GM18502 (cell line): Measurements from ENCODE around the gene IQCN.

ENCODE experiments used
- ATAC-seq: cut with Tn5 transposase; IDR thresholded peaks from one replicate; pipeline ENCODE4 v1.9.1; 2021; ENCODE audit warnings: mild to moderate bottlenecking; ENCODE audit not compliant: unreplicated experiment, poor library complexity

The IQCN gene

GRCh38 chr19:18239303-18239702 is 34.9 kb downstream of the IQCN start:
- no peak for ATAC-seq

- ATAC-seq: no peak
Measured at GRCh38 chr19:18234194-18234593, 40.1 kb downstream of the IQCN start.

GRCh38 chr19:18233224-18233825 is 40.9 kb downstream of the IQCN start:
- no peak for ATAC-seq

DNA sequence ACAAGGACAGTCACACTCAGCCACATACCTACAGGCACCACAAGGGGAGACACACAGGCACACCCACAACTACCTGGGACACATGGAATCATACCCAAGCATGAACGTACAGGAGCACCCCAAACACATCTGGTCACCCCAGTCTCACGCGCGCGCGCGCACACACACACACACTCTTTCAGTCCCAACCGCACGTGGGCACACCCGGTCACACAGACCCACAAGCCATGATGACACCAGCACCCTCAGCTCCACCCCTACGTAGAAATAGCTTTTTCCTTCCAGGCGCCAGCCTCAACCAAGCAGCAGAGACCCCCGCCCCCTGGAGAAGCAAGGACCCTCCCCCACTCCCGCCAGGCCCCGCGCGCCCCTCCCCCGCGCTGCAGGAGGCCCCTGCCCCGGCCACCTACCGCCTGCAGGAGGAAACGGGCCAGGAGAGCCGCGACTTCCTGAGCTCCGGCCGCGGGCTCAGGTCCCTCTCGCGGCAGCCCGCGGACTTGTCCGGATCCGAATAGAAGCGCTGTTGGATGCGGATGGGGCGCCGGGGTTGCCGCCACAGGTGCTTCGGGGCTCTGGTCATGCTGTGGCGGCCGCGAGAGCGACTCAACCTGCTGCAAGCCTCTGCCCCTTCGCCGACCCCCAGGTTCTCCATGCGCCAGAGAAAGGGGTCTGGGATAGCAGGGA is 41.6 kb downstream of the IQCN start:
- ATAC-seq: no peak

- ATAC-seq: no peak
Measured at GRCh38 chr19:18231775-18232174, 42.5 kb downstream of the IQCN start.

GRCh38 chr19:18230941-18231734 is 43.1 kb downstream of the IQCN start:
- ATAC-seq: no peak

GRCh38 chr19:18229915-18230314 is 44.3 kb downstream of the IQCN start:
- no peak for ATAC-seq

DNA sequence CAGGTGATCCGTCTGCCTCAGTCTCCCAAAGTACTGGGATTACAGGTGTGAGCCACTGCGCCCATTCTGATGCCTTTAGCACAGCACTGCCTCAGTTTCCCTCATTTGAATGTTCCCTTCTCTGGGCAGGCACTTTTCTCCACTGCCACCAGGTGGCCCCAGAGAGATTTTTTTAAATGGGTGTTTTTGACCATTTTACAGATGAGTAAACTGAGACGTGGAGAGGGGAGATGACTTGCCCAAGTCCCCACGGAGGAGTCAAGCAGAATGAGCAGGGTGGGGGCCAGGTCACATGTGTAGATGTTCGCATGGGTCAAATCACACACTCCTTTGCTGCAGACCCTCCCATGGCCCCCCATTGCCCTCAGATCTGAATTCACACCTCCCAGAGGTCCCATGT is 44.8 kb downstream of the IQCN start:
- no peak for ATAC-seq

DNA sequence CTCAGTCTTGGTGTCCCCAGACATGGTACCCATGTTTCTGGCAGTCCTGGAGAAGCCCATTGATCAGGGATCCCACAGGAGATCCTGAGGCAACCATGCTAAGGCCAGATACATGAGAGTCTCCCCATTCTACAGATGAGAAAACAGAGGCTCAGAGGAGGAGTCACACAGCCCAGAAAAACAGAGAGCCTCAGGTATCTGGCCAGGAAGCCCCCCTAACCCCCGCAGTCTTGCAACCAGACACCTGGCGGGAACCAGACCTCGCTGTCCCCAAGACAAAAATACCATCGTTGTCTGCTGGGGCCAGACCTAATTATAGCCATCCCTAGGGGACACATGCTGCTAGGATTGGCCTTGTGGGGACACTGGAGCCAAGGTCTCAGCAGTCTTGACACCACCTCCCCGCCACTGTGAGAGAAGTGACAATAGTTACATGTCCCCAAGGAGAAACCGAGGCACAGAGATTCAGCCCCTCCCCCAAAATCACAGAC is 46.4 kb downstream of the IQCN start:
- ATAC-seq: no peak

- no peak for ATAC-seq
Measured at GRCh38 chr19:18226956-18227780, 47.1 kb downstream of the IQCN start.

DNA sequence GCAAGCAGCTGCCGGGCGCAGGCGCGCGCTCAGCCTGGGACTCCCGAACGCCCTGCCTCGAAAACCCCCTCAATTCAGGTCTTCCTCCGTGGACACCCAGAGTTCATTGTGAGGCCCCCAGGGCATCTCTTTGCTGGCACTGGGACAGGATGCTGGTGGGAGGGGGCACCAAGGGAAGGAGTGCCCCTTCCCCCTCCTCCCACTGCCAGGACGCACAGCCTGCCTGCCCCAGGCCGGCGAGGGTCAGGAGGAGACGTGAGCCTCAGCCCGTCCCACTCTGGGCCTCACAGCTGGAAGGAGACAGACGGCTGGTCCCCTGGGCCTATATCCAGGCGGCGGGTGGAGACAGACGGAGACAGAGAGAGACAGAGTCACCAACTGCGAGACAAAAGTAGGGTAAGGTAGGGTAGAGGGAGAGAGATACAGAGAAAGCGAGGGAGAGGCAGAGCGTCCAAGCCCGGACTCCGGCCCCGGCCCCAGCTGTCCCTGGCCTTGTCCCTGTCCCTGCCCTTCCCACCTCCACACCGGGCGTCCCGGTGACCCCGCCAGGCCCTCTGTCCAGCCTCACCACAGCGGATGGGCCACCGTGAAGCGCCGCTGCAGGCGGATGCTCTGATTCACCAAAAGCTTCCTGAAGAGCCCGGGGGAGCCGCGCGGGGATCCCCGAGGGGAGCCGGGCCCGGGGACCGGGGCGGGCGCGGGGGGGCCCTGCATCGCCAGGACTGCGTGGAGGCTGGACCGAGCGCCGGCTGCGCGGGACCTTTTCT is 48.4 kb downstream of the IQCN start, which contains the start of gene PDE4C:
Gene PDE4C (minus strand): TSS at position 737 of the 767 bp plus-strand sequence. CDS start 23 bp downstream, at position 714.
- no peak for ATAC-seq

DNA sequence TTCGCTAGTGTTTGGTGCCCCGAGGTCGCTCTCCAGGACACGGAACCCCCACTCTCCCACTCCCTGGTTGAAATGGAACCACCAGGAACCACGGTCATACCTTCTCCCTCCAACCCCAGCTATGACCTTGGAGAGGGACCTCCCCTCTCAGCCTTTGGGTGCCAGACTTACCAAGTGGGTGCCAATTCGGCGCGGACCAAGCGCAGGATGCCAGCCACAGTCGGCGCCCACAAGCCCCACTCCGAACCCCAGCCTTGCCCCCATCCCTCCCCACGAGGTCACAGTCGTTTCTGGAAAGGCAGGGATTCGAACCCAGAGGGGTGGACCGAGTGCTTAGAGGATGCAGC is 48.9 kb downstream of the IQCN start:
- no peak for ATAC-seq

DNA sequence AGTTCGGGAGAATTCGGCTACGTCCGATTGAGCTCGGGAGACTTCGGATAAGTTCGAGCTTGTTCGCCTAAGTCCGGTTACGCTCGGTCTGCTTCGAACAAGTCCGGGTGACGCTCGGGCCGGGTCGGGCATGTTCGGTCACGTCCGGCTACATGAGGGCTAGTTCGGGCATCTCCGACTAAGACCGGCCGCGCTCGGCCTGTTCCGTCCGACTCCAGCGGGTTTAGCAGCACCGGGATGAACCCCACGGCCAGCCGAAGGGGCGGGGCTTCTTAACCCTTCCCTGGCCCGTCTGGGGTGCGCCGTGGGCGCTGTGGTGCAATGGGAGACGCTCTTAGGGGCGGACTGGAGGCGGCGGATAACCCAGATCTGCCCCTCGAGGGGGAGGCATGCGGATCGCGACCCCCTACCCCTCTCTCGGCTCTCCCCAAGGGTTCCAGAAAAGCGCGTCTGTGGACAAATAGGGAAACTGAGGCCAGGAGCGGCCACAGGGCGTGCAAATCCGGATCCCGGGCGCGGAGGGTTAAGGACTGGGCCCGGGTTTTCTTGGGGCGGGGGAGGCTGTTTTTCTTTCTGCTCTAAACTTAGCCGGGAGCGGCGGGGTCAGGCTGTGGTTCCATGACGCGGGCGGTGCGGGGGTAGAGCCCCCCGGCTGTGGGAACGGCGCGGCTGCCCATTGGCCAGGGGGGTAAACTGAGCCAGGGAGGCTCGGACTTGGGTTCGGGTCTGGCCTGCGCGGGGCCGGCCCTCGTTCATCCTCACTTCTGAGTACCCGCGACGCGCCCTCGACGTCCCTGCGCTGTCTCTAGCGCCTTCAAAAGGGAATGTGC is 49.5 kb downstream of the IQCN start:
- peak; percentile 90 for ATAC-seq

DNA sequence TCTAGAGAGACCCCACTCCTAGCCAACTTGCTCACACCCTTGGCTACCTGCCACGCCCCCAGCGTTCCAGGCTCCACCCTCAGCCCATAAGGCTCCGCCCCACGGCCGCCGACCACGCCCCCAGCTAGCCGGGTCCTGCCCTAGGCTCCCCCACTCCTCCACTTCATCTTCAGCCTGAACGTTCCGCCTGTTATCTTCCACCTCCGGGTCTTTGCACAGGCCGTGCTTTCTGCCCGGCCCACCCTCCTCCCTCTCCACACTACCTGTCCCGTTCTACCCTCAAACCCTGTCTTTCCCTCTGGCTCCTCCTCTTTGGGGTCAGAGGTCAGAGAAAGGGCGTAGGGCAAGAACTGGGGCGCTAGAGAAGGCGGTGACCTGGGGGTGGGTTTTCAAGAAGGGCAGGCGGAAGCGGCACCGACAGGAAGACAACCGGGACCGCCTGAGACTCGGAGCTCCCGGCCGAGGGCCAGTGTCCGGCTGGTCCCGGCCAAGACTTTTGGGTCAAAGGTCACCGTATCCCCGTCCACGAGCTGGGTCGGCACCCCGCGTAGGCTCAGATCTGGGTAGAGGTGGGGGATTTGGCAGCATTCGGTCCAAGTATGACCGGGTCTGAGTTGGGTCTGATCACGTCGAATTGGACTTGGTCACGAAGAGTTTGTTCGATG is 50.3 kb downstream of the IQCN start:
- ATAC-seq: no peak

DNA sequence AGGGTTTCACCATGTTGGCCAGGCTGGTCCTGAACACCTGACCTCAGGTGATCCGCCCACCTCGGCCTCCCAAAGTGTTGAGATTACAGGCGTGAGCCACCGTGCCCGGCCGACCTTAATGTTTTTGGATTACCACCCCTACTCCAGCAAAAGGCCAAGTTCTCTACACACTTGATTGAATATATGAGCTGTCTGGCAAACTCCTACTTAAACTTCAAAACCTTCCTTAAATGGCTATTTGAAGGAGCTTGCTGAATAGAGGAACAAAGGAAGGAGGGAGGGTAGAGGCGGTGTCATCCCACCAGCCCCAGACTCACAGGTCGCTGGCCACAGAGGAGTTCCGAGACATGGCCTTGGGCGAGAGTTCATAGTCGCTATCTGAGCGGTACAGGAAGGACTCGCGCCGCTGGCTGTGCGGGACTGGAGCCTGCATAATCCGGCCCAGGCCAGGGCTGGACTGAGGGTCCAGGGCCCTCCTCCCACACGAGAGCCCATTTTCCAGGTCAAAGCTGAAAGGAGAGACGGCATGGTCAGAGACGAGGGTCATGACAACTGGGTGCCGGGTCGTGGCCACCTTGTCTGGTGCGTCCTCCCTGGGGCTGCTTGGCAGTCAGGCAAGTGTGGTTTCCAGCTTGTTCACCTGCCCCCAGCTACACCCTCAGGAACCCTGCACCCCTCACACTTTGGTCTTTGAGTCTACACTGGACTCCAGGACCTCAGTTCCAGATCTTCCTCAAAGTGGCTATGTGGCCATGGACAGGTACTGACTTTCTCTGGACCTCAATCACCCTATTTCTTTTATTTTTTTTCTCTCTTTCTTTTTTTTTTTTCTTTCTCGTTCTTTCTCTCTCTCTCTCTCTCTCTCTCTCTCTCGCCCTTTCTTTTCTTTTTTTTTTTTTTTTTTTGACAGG is 52.2 kb downstream of the IQCN start:
- no peak for ATAC-seq

- no peak for ATAC-seq
Measured at GRCh38 chr19:18220632-18221275, 53.5 kb downstream of the IQCN start.
